Cardiac muscle cell (in vitro differentiated cells and primary cell): Measurements from ENCODE around the gene PCDHA8. TPM values are rescaled to one million over a fixed set of nuclear protein-coding genes. Genes with fewer than 3 reads are reported as not detected.

Experiments
- DNase-seq, 2 donors: peaks; one replicate each; pipeline versions ENCODE4 v3.0.0 to v3.0.0-alpha.2; 2010 to 2017; ENCODE audit warnings: low read depth in 1 of 2, low spot score in 1 of 2
- H3K27ac ChIP-seq: fragments of 200-600 bp; sonication (generic); 2 replicates; pipeline ENCODE4 v1.5.1; 2016
- H3K27me3 ChIP-seq: fragments of 200-600 bp; sonication (generic); 2 replicates; pipeline ENCODE4 v1.6.0; 2016; ENCODE audit warnings: control low read depth
- H3K36me3 ChIP-seq: fragments of 200-600 bp; sonication (generic); 2 replicates; pipeline ENCODE4 v1.5.1; 2016; ENCODE audit warnings: control low read depth
- H3K4me1 ChIP-seq: fragments of 200-600 bp; sonication (generic); 2 replicates; pipeline ENCODE4 v1.8.1; 2017; ENCODE audit warnings: low read depth, mild to moderate bottlenecking, mixed run types
- H3K4me3 ChIP-seq: fragments of 200-600 bp; sonication (generic); 2 replicates; pipeline ENCODE4 v1.5.1; 2016; ENCODE audit warnings: mild to moderate bottlenecking
- H3K9me3 ChIP-seq: fragments of 200-600 bp; sonication (generic); 2 replicates; pipeline ENCODE4 v1.5.1; 2017; ENCODE audit warnings: low read depth, mild to moderate bottlenecking, control low read depth
- CTCF ChIP-seq: IDR thresholded peaks from 2 replicates; pipeline ENCODE4 v1.5.1; 2012; ENCODE audit warnings: low read depth, mild to moderate bottlenecking, low read length
- polyA plus RNA-seq: library from polyadenylated mRNA; unstranded; fragments of >200 nt; fragmentation: Nextera tagmentation; extraction: Ambion mirVana; gene quantifications from 2 replicates; pipeline ENCODE4 v1.2.1, GENCODE V29; 2016
- total RNA-seq: library from RNA; depleted of rRNA; stranded (reverse); fragments of >200 nt; gene quantifications from 2 replicates; pipeline ENCODE4 v1.2.3, GENCODE V29; 2016

PCDHA8 gene
- total and polyA plus RNA-seq, 2 experiments from 2014 or later, result 1.2 to 1.8 TPM

GRCh38 chr5:140883373-140883772 lies 42.4 kb downstream of the PCDHA8 start:
- no peak for DNase-seq
- Histone ChIP-seq H3K27me3 (no peaks in the 10 kb centered on the region), H3K4me3 (no peak overlapping the region), H3K36me3 (no peaks in the 10 kb centered on the region), H3K27ac (no peak overlapping the region), H3K4me1 (no peaks in the 10 kb centered on the region), H3K9me3 (no peaks in the 10 kb centered on the region)
- no peak for TF ChIP-seq CTCF

- Histone ChIP-seq H3K36me3 (no peaks in the 10 kb centered on the region), H3K27ac (no peak overlapping the region)
Observed at GRCh38 chr5:140883927-140884697, 43.1 kb downstream of the PCDHA8 start.

More at GRCh38 chr5:140883927-140884697, 43.1 kb downstream of the PCDHA8 start:
- no peaks in the 10 kb centered on the region for H3K27me3 ChIP-seq
- H3K9me3 ChIP-seq, result no peaks in the 10 kb centered on the region
- no peak overlapping the region for H3K4me3 ChIP-seq
- H3K4me1 ChIP-seq, result no peaks in the 10 kb centered on the region
- no peak for TF ChIP-seq CTCF
- DNase-seq, result no peak

Other genes with a start within 250 kb of the PCDHA8 start
- 1.4 TPM in 1 of 2 replicates, not detected in the other for gene CD14, start 208.0 kb upstream of the PCDHA8 start, total RNA-seq
- 0.10 TPM in 1 of 2 replicates, not detected in the other for gene CD14, start 208.0 kb upstream of the PCDHA8 start, polyA plus RNA-seq
- gene TMCO6, start 201.7 kb upstream of the PCDHA8 start, total RNA-seq, result 77.1 and 234 TPM in 2 replicates
- gene TMCO6, start 201.7 kb upstream of the PCDHA8 start, polyA plus RNA-seq, result 14.2 and 17.2 TPM in 2 replicates
- gene NDUFA2, start 193.6 kb upstream of the PCDHA8 start, total RNA-seq, result 65.5 and 113 TPM in 2 replicates
- 243 and 273 TPM in 2 replicates for gene NDUFA2, start 193.6 kb upstream of the PCDHA8 start, polyA plus RNA-seq
- gene IK, start 193.4 kb upstream of the PCDHA8 start, total RNA-seq, result 80.4 and 104 TPM in 2 replicates
- gene IK, start 193.4 kb upstream of the PCDHA8 start, polyA plus RNA-seq, result 119 and 125 TPM in 2 replicates
- 17.2 and 23.8 TPM in 2 replicates for gene WDR55, start 176.3 kb upstream of the PCDHA8 start, total RNA-seq
- 17.7 and 21.1 TPM in 2 replicates for gene WDR55, start 176.3 kb upstream of the PCDHA8 start, polyA plus RNA-seq
- 1.0 and 2.1 TPM in 2 replicates for gene DND1, start 167.6 kb upstream of the PCDHA8 start, total RNA-seq
- 0.86 and 0.94 TPM in 2 replicates for gene DND1, start 167.6 kb upstream of the PCDHA8 start, polyA plus RNA-seq
- 43.0 and 50.1 TPM in 2 replicates for gene HARS1, start 149.8 kb upstream of the PCDHA8 start, total RNA-seq
- gene HARS1, start 149.8 kb upstream of the PCDHA8 start, polyA plus RNA-seq, result 72.9 and 94.1 TPM in 2 replicates
- gene HARS2, start 149.7 kb upstream of the PCDHA8 start, total RNA-seq, result 27.8 and 30.9 TPM in 2 replicates
- gene HARS2, start 149.7 kb upstream of the PCDHA8 start, polyA plus RNA-seq, result 33.6 and 39.9 TPM in 2 replicates
- 30.2 and 47.0 TPM in 2 replicates for gene ZMAT2, start 140.7 kb upstream of the PCDHA8 start, total RNA-seq
- gene ZMAT2, start 140.7 kb upstream of the PCDHA8 start, polyA plus RNA-seq, result 42.1 and 49.0 TPM in 2 replicates
- 0.25 TPM in 1 of 2 replicates, not detected in the other for gene PCDHA1, start 55.0 kb upstream of the PCDHA8 start, total RNA-seq
- 0.29 and 0.69 TPM in 2 replicates for gene PCDHA1, start 55.0 kb upstream of the PCDHA8 start, polyA plus RNA-seq
- gene PCDHA2, start 46.3 kb upstream of the PCDHA8 start, total RNA-seq, result 4.5 and 5.1 TPM in 2 replicates
- 2.7 and 5.3 TPM in 2 replicates for gene PCDHA2, start 46.3 kb upstream of the PCDHA8 start, polyA plus RNA-seq
- 1.1 and 2.3 TPM in 2 replicates for gene PCDHA3, start 40.1 kb upstream of the PCDHA8 start, total RNA-seq
- 1.8 and 2.9 TPM in 2 replicates for gene PCDHA3, start 40.1 kb upstream of the PCDHA8 start, polyA plus RNA-seq
- gene PCDHA4, start 34.1 kb upstream of the PCDHA8 start, total RNA-seq, result 14.2 and 14.3 TPM in 2 replicates
- 6.1 and 9.1 TPM in 2 replicates for gene PCDHA4, start 34.1 kb upstream of the PCDHA8 start, polyA plus RNA-seq
- gene PCDHA5, start 19.6 kb upstream of the PCDHA8 start, total RNA-seq, result 1.5 and 1.8 TPM in 2 replicates
- gene PCDHA5, start 19.6 kb upstream of the PCDHA8 start, polyA plus RNA-seq, result 0.09 and 0.53 TPM in 2 replicates
- 2.6 and 16.9 TPM in 2 replicates for gene PCDHA6, start 13.2 kb upstream of the PCDHA8 start, total RNA-seq
- gene PCDHA6, start 13.2 kb upstream of the PCDHA8 start, polyA plus RNA-seq, result 1.3 and 7.7 TPM in 2 replicates
- gene PCDHA7, start 6.9 kb upstream of the PCDHA8 start, total RNA-seq, result 1.2 and 2.7 TPM in 2 replicates
- 0.37 TPM in 1 of 2 replicates, not detected in the other for gene PCDHA7, start 6.9 kb upstream of the PCDHA8 start, polyA plus RNA-seq
- gene PCDHA9, start 7.2 kb downstream of the PCDHA8 start, total RNA-seq, result 1.6 and 2.2 TPM in 2 replicates
- 0.70 and 0.72 TPM in 2 replicates for gene PCDHA9, start 7.2 kb downstream of the PCDHA8 start, polyA plus RNA-seq
- 11.3 and 14.4 TPM in 2 replicates for gene PCDHA10, start 14.7 kb downstream of the PCDHA8 start, total RNA-seq
- 10.2 and 12.3 TPM in 2 replicates for gene PCDHA10, start 14.7 kb downstream of the PCDHA8 start, polyA plus RNA-seq
- 9.9 and 10.8 TPM in 2 replicates for gene PCDHA11, start 27.8 kb downstream of the PCDHA8 start, total RNA-seq
- 6.1 and 7.5 TPM in 2 replicates for gene PCDHA11, start 27.8 kb downstream of the PCDHA8 start, polyA plus RNA-seq
- gene PCDHA12, start 34.1 kb downstream of the PCDHA8 start, total RNA-seq, result 9.5 and 10.5 TPM in 2 replicates
- 0.71 and 1.7 TPM in 2 replicates for gene PCDHA12, start 34.1 kb downstream of the PCDHA8 start, polyA plus RNA-seq
- 2.1 and 2.3 TPM in 2 replicates for gene PCDHA13, start 40.9 kb downstream of the PCDHA8 start, total RNA-seq
- gene PCDHA13, start 40.9 kb downstream of the PCDHA8 start, polyA plus RNA-seq, result 0.27 and 0.34 TPM in 2 replicates
- 16.7 and 20.8 TPM in 2 replicates for gene PCDHAC1, start 85.1 kb downstream of the PCDHA8 start, total RNA-seq
- gene PCDHAC1, start 85.1 kb downstream of the PCDHA8 start, polyA plus RNA-seq, result 3.4 and 5.1 TPM in 2 replicates
- 42.2 and 47.8 TPM in 2 replicates for gene PCDHAC2, start 125.3 kb downstream of the PCDHA8 start, total RNA-seq
- gene PCDHAC2, start 125.3 kb downstream of the PCDHA8 start, polyA plus RNA-seq, result 18.5 and 18.9 TPM in 2 replicates
- gene PCDHB1, start 210.2 kb downstream of the PCDHA8 start, total RNA-seq, result 0.03 and 0.07 TPM in 2 replicates
- gene PCDHB1, start 210.2 kb downstream of the PCDHA8 start, polyA plus RNA-seq, result not detected in 2 replicates